ENCODE measurements around the gene RNF213.
"Not testable (repeated sequence)": the region's sequence is repeated elsewhere in the genome, so short reads cannot be mapped to it uniquely, and the experiment has no call there.

Gene RNF213

GRCh38 chr17:80387071-80387470 is 126.4 kb downstream of the RNF213 start:
- no peak for DNase-seq (ENCODE audit: extremely low read depth in 1 of 2, low read depth in 1 of 2)

DNA sequence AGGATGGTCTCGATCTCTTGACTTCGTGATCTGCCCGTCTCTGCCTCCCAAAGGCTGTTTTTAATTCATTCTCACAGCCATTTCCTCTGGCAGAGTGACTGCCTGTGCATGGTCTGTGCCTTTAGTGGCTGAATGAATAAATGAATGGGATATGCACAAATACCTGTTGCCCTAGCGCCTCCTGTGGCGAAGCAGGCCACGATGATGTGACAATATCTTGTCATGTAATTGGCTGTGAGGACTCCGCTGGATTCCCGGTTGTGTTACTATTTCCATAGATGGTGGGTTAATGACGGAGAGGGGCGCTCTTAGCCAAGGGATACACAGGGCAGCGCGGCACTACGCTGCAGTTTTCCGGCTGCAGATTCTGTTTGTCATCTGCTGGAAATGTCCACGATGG is 127.5 kb downstream of the RNF213 start:
- no peak for DNase-seq (ENCODE audit: extremely low read depth in 1 of 2, low read depth in 1 of 2)

DNA sequence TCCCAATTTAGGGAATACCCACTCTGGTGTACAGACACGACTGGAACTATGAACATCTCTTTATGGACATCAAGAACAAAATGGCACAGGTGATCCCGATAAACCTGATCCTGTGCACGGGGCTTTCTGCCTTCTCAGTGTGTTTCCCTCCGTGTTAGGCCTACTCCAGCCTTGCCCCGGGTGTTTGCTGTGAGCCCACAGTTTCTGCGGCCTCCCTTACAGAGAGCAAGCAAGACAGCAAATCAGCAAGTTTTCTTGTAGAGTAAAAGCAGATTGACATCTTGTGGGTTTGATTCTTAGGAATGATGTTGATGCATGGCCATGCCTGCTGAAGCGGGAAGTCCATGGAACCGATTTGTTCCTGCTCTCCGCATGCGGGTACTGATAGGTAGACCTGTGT is 127.9 kb downstream of the RNF213 start:
- DNase-seq (ENCODE audit: extremely low read depth in 1 of 2, low read depth in 1 of 2) = no peak

DNA sequence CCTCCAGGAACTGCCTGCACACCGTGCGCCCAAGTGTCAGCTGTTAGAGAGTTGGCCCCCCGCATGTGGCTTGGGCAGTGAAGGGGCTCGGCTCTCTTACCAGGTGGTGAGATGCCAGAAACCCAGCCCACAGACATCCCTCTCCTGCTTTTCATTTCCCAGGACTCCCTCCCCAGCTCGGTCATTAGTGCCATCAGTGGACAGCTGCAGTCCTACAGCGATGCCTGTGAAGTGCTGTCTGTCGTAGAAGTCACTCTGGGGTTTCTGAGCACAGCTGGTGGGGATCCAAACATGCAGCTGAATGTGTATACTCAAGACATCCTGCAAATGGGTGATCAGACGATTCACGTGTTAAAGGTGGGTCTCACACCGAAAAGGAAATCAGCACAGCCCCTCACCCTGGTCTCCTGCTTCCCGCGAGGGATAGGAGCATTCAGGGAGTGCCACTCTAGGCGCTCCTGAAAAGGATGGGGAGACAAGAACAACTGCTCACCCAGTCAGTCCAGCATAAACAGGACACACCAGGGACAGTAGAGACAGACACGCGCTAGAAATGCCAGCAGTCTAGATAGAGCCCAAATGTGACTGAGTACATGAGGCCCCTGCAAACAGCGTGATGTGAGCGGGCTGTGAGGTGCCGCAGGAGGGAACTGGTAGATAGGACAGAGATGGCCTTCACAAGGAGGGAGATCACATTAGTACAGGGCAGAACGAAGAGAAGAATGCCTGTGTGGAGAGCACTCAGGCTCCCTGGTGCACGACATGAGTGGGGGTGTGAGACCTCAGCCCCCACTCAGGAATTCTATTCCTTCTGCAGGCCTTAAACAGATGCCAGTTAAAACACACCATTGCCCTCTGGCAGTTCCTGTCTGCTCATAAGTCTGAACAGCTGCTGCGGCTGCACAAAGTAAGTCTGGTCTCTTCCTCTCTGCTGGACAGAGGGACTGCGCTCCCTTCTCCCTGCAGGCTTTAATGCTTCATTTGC is 128.7 kb downstream of the RNF213 start:
- no peak for DNase-seq (ENCODE audit: extremely low read depth in 1 of 2, low read depth in 1 of 2)

GRCh38 chr17:80393241-80393890 is 132.7 kb downstream of the RNF213 start:
- DNase-seq (ENCODE audit: extremely low read depth in 1 of 2, low read depth in 1 of 2) = no peak

GRCh38 chr17:80393961-80394360 is 133.3 kb downstream of the RNF213 start:
- DNase-seq (ENCODE audit: extremely low read depth in 1 of 2, low read depth in 1 of 2) = no peak

GRCh38 chr17:80394629-80395216 is 134.1 kb downstream of the RNF213 start:
- DNase-seq (ENCODE audit: extremely low read depth in 1 of 2, low read depth in 1 of 2) = no peak

- DNase-seq (ENCODE audit: extremely low read depth in 1 of 2, low read depth in 1 of 2) = no peak
Measured at GRCh38 chr17:80395402-80396151, 134.9 kb downstream of the RNF213 start.

- no peak for DNase-seq (ENCODE audit: extremely low read depth in 1 of 2, low read depth in 1 of 2)
Measured at GRCh38 chr17:80396157-80397033, 135.7 kb downstream of the RNF213 start.

DNA sequence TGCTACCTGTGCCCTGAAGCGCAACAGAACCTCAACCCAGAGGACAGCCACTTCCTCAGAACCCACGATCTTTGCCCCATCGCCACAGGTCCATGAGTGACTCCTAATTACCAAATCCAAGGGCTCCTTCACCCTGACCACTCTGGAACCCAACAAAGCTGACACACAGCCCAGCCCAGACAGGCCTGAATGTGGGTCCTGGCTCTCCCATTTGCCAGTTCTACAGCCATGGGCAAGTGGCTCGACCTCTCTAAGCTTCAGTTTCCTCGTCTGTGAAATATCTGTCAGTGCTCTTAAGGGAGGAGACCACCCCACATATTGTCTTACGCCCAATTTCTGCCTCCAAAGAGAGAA is 136.4 kb downstream of the RNF213 start:
- no peak for DNase-seq (ENCODE audit: extremely low read depth in 1 of 2, low read depth in 1 of 2)

DNA sequence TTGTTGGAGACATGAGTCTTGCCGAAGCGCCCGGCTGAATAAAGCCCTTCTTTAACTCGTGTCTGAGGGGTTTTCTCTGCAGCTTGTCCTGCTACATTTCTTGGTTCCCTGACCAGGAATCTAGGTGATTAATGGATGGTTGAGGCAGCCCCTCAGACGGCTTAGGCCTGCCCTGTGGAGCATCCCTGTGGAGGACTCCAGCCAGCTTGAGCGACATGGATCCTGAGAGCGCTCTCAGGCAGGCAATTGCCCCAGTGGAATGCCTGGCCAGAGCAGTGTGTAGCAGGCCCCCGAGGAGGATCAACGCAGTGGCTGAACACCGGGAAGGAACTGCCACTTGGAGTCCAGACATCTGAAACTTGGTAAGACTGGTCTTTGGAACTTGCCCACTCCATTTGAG is 137.0 kb downstream of the RNF213 start:
- DNase-seq (ENCODE audit: extremely low read depth in 1 of 2, low read depth in 1 of 2) = no peak

GRCh38 chr17:80401086-80401485 is 140.4 kb downstream of the RNF213 start:
- DNase-seq (ENCODE audit: extremely low read depth in 1 of 2, low read depth in 1 of 2) = not testable (repeated sequence)

DNA sequence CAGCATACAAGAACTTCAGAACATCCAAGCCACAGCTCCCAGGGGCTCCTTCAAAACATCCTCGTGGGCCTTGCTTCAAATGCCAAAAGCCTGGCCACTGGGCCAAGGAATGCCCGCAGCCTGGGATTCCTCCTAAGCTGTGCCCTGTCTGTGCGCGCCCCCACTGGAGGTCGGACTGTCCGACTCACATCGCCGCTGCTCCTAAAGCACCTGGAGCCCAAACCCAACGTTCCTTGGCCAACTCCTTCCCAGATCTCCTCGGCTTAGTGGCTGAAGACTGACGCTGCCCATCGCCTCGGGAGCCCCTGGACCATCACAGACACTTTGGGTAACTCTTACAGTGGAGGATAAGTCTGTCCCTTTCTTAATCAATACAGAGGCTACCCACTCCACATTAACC is 141.4 kb downstream of the RNF213 start:
- not testable (repeated sequence) for DNase-seq (ENCODE audit: extremely low read depth in 1 of 2, low read depth in 1 of 2)

DNA sequence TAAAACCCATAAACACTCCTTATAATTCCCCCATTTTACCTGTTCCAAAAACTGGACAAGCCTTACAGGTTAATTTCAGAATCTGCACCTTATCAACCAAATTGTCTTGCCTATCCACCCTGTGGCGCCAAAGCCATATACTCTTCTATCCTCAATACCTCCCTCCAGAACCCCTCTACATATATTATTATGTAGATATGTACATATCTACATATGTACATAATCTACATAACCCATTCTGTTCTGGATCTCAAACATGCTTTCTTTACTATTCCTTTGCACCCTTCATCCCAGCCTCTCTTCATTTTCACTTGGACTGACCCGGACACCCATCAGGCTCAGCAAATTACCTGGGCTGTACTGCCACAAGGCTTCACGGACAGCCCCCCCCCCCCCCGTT is 142.3 kb downstream of the RNF213 start:
- DNase-seq (ENCODE audit: extremely low read depth in 1 of 2, low read depth in 1 of 2) = no peak

DNA sequence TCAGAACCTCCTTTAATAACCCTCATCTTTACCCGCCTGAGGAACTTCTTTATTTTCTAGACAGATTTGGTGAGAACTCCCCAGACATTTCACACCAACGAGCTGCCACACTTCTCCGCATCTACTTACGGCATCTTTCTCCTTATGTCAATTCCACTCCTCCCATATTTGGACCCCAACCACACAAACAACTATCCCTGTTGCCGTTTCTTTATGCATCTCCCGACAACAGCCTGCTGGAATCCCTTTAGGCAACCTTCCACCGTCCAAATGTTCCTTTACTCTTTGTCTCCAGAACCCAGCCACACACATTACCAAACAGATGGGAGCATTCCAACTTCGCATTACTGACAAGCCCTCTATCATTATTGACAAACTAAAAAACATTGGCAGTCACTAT is 145.5 kb downstream of the RNF213 start:
- DNase-seq (ENCODE audit: extremely low read depth in 1 of 2, low read depth in 1 of 2) = no peak

DNA sequence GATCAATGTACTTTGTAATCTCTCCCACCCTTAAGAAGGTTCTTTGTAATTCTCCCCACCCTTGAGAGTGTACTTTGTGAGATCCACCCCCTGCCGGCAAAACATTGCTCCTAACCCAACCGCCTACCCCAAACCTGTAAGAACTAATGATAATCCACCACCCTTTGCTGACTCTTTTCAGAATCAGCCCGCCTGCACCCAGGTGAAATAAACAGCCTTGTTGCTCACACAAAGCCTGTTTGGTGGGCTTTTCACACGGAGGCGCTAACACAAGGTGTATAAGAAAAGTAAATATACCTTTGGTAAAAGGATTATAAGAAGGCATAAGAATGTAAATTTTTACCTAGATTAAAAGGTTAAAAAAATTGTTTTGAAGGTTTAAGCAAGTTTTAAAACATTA is 147.3 kb downstream of the RNF213 start:
- not testable (repeated sequence) for DNase-seq (ENCODE audit: extremely low read depth in 1 of 2, low read depth in 1 of 2)

DNA sequence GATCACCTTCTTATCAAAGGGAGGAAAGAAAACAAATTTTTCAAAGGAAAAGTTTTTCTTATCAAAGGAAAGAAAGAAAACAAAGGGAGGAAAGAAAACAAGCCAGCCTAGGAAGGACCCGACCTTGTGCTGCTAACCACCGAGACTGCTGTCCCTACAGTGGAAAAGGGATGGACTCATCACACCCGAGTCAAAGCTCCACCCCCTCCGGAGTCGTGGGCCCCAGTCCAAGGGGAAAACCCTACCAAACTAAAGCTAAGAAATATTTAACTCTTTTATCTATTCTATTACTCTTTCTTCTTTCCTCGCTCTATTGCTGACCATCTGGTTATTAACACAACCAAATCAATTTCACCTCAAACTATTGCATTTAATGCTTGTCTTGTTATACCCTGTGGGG is 148.2 kb downstream of the RNF213 start:
- DNase-seq (ENCODE audit: extremely low read depth in 1 of 2, low read depth in 1 of 2) = no peak

DNA sequence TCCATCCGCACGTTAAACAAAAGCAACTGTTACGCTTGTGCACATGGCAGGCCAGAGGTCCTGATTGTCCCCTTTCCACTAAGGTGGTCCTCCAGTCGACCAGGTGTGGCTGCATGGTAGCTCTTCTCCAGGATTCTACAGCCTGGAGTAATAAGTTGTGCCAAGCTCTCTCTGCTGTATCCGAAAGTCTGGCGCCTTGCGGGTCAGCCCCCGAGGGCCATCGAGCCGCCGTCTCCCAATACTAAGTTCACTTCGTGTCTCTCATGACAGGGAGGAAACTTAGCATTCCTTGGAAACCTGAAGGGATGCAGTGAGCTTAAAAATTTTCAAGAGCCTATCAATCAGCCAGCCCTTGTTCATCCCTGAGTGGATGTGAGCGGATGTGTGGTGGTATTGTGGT is 149.0 kb downstream of the RNF213 start:
- no peak for DNase-seq (ENCODE audit: extremely low read depth in 1 of 2, low read depth in 1 of 2)

- not testable (repeated sequence) for DNase-seq (ENCODE audit: extremely low read depth in 1 of 2, low read depth in 1 of 2)
Measured at GRCh38 chr17:80410441-80411087, 149.9 kb downstream of the RNF213 start.

All from activated CD8-positive, alpha-beta memory T cell treated with anti-CD3 and anti-CD28 coated beads for 1 hour (primary cell).